ENCODE data around the gene LAMA3.

Gene LAMA3

GRCh38 chr18:23998820-23999219, 309.6 kb downstream of the LAMA3 start:
- no peak for DNase-seq (ENCODE audit: low read depth)
- H3K4me3 ChIP-seq (ENCODE audit: low read length): no peak overlapping the region
- no peak for TF ChIP-seq CTCF (conservative IDR thresholded peaks at IDR 0.05; ENCODE audit: low read depth, low read length)

GRCh38 chr18:24000613-24001490, 311.6 kb downstream of the LAMA3 start:
- no peak for DNase-seq (ENCODE audit: low read depth)
- TF ChIP-seq CTCF (conservative IDR thresholded peaks at IDR 0.05; ENCODE audit: low read depth, low read length): no peak
- no peak overlapping the region for H3K4me3 ChIP-seq (ENCODE audit: low read length)

- TF ChIP-seq CTCF (conservative IDR thresholded peaks at IDR 0.05; ENCODE audit: low read depth, low read length): peak; percentile 9
- no peak for DNase-seq (ENCODE audit: low read depth)
These were observed 313.2 kb downstream of the LAMA3 start for GRCh38 chr18:24002479-24002878.

GRCh38 chr18:24003288-24003687, 314.0 kb downstream of the LAMA3 start:
- no peak for DNase-seq (ENCODE audit: low read depth)
- no peak overlapping the region for H3K4me3 ChIP-seq (ENCODE audit: low read length)
- TF ChIP-seq CTCF (conservative IDR thresholded peaks at IDR 0.05; ENCODE audit: low read depth, low read length): no peak

More at GRCh38 chr18:24002479-24002878, 313.2 kb downstream of the LAMA3 start:
- no peak overlapping the region for H3K4me3 ChIP-seq (ENCODE audit: low read length)

GRCh38 chr18:24003903-24004640, 314.8 kb downstream of the LAMA3 start:
- no peak for DNase-seq (ENCODE audit: low read depth)
- TF ChIP-seq CTCF (conservative IDR thresholded peaks at IDR 0.05; ENCODE audit: low read depth, low read length): no peak
- H3K4me3 ChIP-seq (ENCODE audit: low read length): no peak overlapping the region

Data from retinal pigment epithelial cell (primary cell).